Gastroesophageal sphincter (tissue), 4 donors: ENCODE results near the gene TSPAN13. TPM values are rescaled to one million over a fixed set of nuclear protein-coding genes. Genes with fewer than 3 reads are reported as not detected.

Source experiments
- ATAC-seq: fragments of 150-250 bp; one replicate; pipeline ENCODE4 v1.9.1; 2016; ENCODE audit warnings: mild to moderate bottlenecking, moderate library complexity
- H3K27ac ChIP-seq, 4 donors: fragments of 200-600 bp; sonication (generic) in 3 of 4; 1 replicate in 3 of 4; 2 replicates in 1 of 4; pipeline ENCODE4 v1.5.1; 2016 to 2019
- H3K27me3 ChIP-seq: fragments of 200-600 bp; sonication (generic); one replicate; pipeline ENCODE4 v1.5.1; 2019
- H3K36me3 ChIP-seq, 2 donors: fragments of 200-600 bp; sonication (generic); one replicate each; pipeline ENCODE4 v1.5.1; 2019; ENCODE audit warnings: control low read depth in 1 of 2
- H3K4me1 ChIP-seq, 3 donors: fragments of 200-600 bp; sonication (generic); 1 replicate in 2 of 3; 2 replicates in 1 of 3; pipeline ENCODE4 v1.5.1; 2016 to 2019; ENCODE audit warnings: control low read depth in 2 of 3
- H3K4me3 ChIP-seq, 2 donors: fragments of 200-600 bp; sonication (generic); one replicate each; pipeline ENCODE4 v1.5.1; 2019; ENCODE audit warnings: mild to moderate bottlenecking in 1 of 2, moderate library complexity in 1 of 2
- H3K9me3 ChIP-seq, 3 donors: fragments of 200-600 bp; sonication (generic); one replicate each; pipeline ENCODE4 v1.5.1; 2017 to 2019; ENCODE audit warnings: control low read depth in 2 of 3
- CTCF ChIP-seq, 4 experiments: fragments of 200-600 bp in 2 of 4; fragments of 450-650 bp in 2 of 4; sonication (generic) in 1 of 4; IDR thresholded peaks; one replicate each; pipeline ENCODE4 v1.5.1; 2017 to 2019; ENCODE audit warnings: antibody characterized with exemption in 4 of 4, mild to moderate bottlenecking in 2 of 4, moderate library complexity in 2 of 4
- EP300 ChIP-seq: sonication (generic); formaldehyde crosslinking; IDR thresholded peaks from one replicate; pipeline ENCODE4 v1.6.1; 2017; ENCODE audit warnings: antibody characterized with exemption, mild to moderate bottlenecking
- POLR2A ChIP-seq, 2 donors: fragments of 450-650 bp; IDR thresholded peaks; one replicate each; pipeline ENCODE4 v1.6.1; 2017; ENCODE audit warnings: antibody characterized with exemption in 2 of 2, mild to moderate bottlenecking in 2 of 2, moderate library complexity in 1 of 2
- POLR2AphosphoS5 ChIP-seq: sonication (generic); formaldehyde crosslinking; IDR thresholded peaks from one replicate; pipeline ENCODE4 v1.6.1; 2017; ENCODE audit warnings: antibody characterized with exemption
- WGBS, 2 donors: methylation state at CpG; one replicate each; pipeline ENCODE4 v1.1.5; 2018; ENCODE audit warnings: low coverage in 1 of 2; 5-methylcytosine and 5-hydroxymethylcytosine counted together
- total RNA-seq, 4 donors: library from RNA; depleted of rRNA; stranded (reverse); fragments of >200 nt; gene quantifications; one replicate each; pipeline ENCODE4 v1.1.0, GENCODE V29; 2016

TSPAN13 gene
- total RNA-seq, 4 donors from 2014 or later = 2.5 to 13.3 (median 6.4) TPM

GRCh38 chr7:16803881-16804673 is 50.5 kb downstream of the TSPAN13 start:
- H3K36me3 ChIP-seq = no peaks in the 10 kb centered on the region
- no peaks in the 10 kb centered on the region for H3K9me3 ChIP-seq
- H3K27ac ChIP-seq = no peak overlapping the region
- H3K4me3 ChIP-seq = no peak overlapping the region
- TF ChIP-seq EP300 (no peak), POLR2AphosphoS5 (no peak), POLR2A (IDR thresholded peaks at IDR 0.05) (no peak), CTCF (IDR thresholded peaks at IDR 0.05) (no peak)
- no peaks in the 10 kb centered on the region for H3K4me1 ChIP-seq
- ATAC-seq = no peak
- H3K27me3 ChIP-seq = no peaks in the 10 kb centered on the region
- 71 to 79% methylated on average over 5 to 7 of the region's 7 CpGs for WGBS, 2 donors

- no peak for ATAC-seq
- Histone ChIP-seq H3K27me3 (no peaks in the 10 kb centered on the region), H3K4me3 (no peak within 1 kb of the TSS), H3K9me3 (no peaks in the 10 kb centered on the region), H3K27ac (no peak within 1 kb of the TSS), H3K36me3 (no peaks in the 10 kb centered on the region), H3K4me1 (no peaks in the 10 kb centered on the region)
- TF ChIP-seq CTCF (IDR thresholded peaks at IDR 0.05) (no peak), EP300 (no peak), POLR2A (IDR thresholded peaks at IDR 0.05) (no peak), POLR2AphosphoS5 (no peak)
- WGBS, 2 donors = 73 to 83% methylated on average over 12 to 13 of the region's 13 CpGs
These were observed 51.3 kb downstream of the TSPAN13 start, which contains the start of gene AGR2 for GRCh38 chr7:16804674-16805439. TSS of gene AGR2 (minus strand) at chr7:16804999. CDS start at chr7:16801796, 3,203 bp downstream.

GRCh38 chr7:16805441-16805840 is 51.9 kb downstream of the TSPAN13 start:
- Histone ChIP-seq H3K9me3 (no peaks in the 10 kb centered on the region), H3K27ac (no peak overlapping the region), H3K4me3 (no peak overlapping the region), H3K36me3 (no peaks in the 10 kb centered on the region), H3K4me1 (no peaks in the 10 kb centered on the region), H3K27me3 (no peaks in the 10 kb centered on the region)
- no peak for ATAC-seq
- TF ChIP-seq EP300 = no peak
- no peak for TF ChIP-seq POLR2AphosphoS5
- no peak for TF ChIP-seq CTCF (IDR thresholded peaks at IDR 0.05)
- TF ChIP-seq POLR2A (IDR thresholded peaks at IDR 0.05) = no peak
- 67 to 93% methylated on average over 3 of the region's 3 CpGs for WGBS, 2 donors

- WGBS, 2 donors = 50 to 100% methylated on average over 1 to 2 of the region's 2 CpGs
- Histone ChIP-seq H3K9me3 (no peaks in the 10 kb centered on the region), H3K36me3 (no peaks in the 10 kb centered on the region), H3K27me3 (no peaks in the 10 kb centered on the region), H3K27ac (no peak overlapping the region), H3K4me3 (no peak overlapping the region), H3K4me1 (no peaks in the 10 kb centered on the region)
- no peak for TF ChIP-seq CTCF (IDR thresholded peaks at IDR 0.05)
- no peak for TF ChIP-seq EP300
- no peak for TF ChIP-seq POLR2A (IDR thresholded peaks at IDR 0.05)
- TF ChIP-seq POLR2AphosphoS5 = no peak
- no peak for ATAC-seq
These were observed 56.6 kb downstream of the TSPAN13 start for GRCh38 chr7:16810112-16810511.
